ENCODE measurements around the gene HK2.
"Not testable (repeated sequence)": the region's sequence is repeated elsewhere in the genome, so short reads cannot be mapped to it uniquely, and the experiment has no call there.

The HK2 gene

DNA sequence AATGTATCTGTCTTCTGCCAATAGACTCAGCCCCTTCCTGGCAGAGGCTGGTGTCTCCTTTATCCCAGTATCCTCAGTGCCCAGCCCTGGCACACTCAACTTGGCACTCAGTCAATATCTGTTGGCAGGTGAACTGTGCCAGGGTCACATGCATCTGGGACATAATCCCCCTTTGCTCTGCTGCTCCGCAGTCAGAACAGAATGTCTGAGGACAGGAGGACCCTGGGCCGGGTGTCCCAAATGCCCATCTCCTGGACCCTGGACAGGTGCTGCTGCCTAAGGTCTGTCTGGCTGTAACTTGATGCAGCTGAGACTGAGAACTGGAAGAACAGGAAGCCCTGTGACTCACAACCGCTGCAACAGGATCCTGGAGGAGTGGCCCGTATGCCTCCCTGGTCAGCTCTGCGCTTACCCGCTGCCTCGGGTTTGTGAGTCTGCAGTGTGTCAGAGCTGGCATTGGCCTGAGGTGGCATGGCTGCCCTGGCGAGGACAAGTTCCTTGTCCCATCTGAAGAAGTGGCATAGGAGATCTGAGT lies 11.4 kb downstream of the HK2 start:
- H3K4me3 ChIP-seq (ENCODE audit: low read length) = no peak overlapping the region
- no peak for TF ChIP-seq ZNF274 (IDR thresholded peaks at IDR 0.05; ENCODE audit: low read depth, low read length)

GRCh38 chr2:74845991-74846390 lies 12.1 kb downstream of the HK2 start:
- no peak overlapping the region for H3K4me3 ChIP-seq (ENCODE audit: low read length)
- no peak for TF ChIP-seq ZNF274 (IDR thresholded peaks at IDR 0.05; ENCODE audit: low read depth, low read length)

DNA sequence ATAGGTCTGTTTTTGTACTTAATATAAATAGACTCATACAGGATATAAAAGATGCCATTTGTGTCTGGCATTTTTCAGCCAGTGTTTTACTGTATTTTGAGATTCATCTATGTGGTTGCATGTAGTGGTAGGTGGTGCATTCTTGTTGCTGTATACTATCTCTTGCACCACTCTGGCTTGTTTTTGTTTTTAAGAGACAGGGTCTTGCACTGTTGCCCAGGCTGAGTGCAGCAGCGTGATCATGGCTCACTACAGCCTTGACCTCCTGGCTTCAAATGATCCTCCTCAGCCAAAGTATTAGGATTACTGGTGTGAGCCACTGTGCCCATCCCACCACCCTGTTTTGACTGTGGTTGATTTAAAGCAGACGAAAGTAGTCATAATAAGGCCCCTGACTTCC lies 12.6 kb downstream of the HK2 start:
- H3K4me3 ChIP-seq (ENCODE audit: low read length) = no peak overlapping the region
- TF ChIP-seq ZNF274 (IDR thresholded peaks at IDR 0.05; ENCODE audit: low read depth, low read length) = no peak

DNA sequence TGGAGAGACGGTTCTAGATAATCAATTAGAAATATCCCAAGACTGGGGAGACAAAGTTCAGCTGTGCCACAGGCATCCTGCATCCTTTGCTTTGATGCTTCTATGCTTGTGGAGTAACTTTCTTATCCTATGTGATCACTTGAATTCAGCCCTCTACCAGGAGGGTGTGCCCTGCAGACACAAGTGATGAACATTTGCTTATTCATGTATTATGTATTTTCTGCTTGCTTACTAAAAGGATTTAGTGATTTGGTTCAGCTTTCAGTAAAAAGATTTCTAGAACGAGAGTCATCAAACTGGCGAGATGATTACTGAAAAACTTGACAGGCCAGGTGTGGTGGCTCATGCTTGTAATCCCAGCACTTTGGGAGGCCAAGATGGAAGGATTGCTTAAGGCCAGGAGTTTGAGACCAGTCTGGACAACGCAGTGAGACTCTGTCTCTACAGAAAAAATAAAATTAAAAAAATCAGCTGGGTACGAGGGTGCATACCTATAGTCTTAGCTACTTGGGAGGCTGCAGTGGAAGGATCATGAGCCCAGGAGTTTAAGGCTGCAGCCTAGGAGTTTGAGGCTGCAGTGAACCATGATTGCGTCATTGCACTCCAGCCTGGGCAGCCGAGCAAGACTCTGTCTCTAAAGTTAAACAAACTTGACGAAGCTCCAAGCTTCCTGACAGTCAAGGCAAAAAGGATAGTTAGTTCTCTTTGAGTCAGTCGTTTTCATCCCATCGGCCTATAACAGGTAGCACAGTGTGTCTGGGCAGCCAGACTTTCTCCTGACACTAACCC lies 13.3 kb downstream of the HK2 start:
- no peak for TF ChIP-seq ZNF274 (IDR thresholded peaks at IDR 0.05; ENCODE audit: low read depth, low read length)
- H3K4me3 ChIP-seq (ENCODE audit: low read length) = no peak overlapping the region

DNA sequence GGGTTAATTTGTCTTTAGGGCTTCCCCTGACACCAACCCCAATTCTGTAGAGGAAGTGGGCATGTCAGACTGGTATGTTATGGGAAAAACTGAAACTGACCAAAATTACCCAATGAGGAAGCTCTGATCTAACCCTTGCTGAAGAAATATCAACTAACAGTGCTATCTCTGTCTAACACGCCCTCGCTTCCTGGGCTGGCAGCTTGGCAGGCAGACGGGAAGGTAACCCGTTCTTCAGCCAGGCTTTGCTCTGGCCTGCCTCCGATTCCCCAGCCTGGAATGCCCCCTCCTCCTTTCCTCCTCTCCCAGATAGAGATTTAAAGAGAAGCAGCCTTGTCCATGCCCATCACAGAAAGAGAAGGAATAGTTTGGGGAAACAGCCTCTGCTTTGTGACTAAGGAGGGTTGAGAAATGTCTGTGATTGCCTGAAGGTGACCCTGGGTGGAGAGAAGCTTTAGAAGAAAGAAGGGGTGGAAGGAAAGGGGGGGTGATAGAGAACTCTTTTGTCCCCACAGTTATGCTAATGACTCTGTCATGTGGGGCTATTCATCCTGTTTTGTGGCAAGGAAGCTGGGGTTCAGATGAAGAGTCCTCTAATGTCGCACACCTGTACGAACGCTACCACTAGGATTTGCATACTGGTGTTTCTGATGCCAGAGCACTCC lies 15.4 kb downstream of the HK2 start:
- TF ChIP-seq ZNF274 (IDR thresholded peaks at IDR 0.05; ENCODE audit: low read depth, low read length) = no peak
- peak overlapping the region; percentile 57; the same call in 1 of the 2 replicates for H3K4me3 ChIP-seq (ENCODE audit: low read length)

DNA sequence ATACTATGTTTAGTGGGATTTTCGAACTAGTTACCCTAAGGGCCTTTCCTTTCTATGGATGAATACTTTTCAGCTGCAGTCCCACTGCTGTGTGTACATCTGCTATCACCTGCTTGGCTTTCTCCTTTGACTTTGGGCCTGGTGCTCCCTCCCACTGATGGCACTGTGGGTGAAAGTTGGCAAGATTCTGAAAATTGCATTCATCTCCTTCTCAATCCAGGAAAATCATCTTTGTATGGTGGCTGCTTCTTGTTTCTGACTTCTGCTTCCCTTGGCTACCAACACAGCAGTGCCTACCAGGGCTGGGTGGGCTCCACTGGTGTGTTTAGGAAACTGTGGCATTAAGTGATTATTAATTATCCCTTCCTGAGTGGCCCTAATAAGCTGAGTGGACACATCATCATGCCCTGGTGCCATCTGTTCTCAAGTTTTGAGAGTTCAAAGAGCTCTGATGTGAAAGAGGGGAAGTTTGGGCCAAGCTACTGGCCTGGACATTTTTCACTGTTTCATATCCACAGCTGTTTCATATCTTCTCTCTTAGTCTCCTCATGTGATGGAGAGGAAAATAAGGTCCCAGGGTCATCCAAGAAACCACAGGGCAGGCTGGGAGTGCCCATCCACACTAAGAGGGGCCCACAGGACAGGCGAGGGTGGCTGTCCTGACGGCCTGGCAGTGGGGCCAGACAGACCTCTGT lies 16.7 kb downstream of the HK2 start:
- TF ChIP-seq ZNF274 (IDR thresholded peaks at IDR 0.05; ENCODE audit: low read depth, low read length) = no peak

GRCh38 chr2:74851191-74851566 lies 17.3 kb downstream of the HK2 start:
- no peak for TF ChIP-seq ZNF274 (IDR thresholded peaks at IDR 0.05; ENCODE audit: low read depth, low read length)
- no peak overlapping the region for H3K4me3 ChIP-seq (ENCODE audit: low read length)

More for the DNA sequence above, 16.7 kb downstream of the HK2 start:
- H3K4me3 ChIP-seq (ENCODE audit: low read length) = no peak overlapping the region; the same call in 1 of the 2 replicates

GRCh38 chr2:74853360-74853759 lies 19.4 kb downstream of the HK2 start:
- H3K4me3 ChIP-seq (ENCODE audit: low read length) = not testable (repeated sequence)

DNA sequence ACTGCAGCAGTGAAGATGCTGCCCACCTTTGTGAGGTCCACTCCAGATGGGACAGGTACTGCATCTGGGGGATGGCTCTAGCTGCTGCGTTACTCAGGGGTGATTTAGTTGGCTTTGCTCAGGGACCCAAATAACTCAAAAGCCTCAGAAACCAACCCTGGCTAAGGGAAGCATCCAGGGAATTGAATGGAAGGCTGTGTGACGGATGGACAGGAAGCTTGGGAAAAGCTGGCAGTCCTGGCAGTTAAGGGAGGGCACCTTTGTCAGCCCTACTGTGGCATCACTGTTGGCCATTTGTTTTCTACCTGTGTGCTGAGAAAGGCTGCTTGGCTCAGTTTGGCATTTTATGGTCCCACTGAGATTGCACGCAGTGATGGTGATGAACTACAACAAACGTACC lies 20.5 kb downstream of the HK2 start:
- no peak for TF ChIP-seq ZNF274 (IDR thresholded peaks at IDR 0.05; ENCODE audit: low read depth, low read length)
- no peak overlapping the region for H3K4me3 ChIP-seq (ENCODE audit: low read length)

GRCh38 chr2:74855114-74855707 lies 21.3 kb downstream of the HK2 start:
- not testable (repeated sequence) for H3K4me3 ChIP-seq (ENCODE audit: low read length)

GRCh38 chr2:74856004-74856578 lies 22.2 kb downstream of the HK2 start:
- TF ChIP-seq ZNF274 (IDR thresholded peaks at IDR 0.05; ENCODE audit: low read depth, low read length) = no peak
- H3K4me3 ChIP-seq (ENCODE audit: low read length) = no peak overlapping the region

DNA sequence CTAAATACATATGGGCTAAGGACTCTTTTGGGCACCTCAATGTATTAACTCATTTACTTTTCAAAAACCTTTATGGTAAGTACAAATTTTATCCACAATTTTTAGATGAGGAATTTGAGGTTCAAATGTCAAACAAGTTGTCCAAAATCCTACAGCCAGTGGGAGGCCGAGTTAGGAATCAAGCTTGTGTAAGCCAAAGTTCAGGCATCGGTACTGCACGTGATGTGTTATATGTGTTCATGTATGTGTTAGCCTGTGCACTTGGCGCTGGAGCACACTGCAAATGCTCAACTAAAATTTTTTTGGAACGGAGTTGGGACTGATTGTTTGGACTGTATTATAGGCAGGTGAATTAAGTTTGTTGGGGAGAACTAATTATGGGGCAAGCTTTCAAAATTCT lies 22.7 kb downstream of the HK2 start:
- no peak overlapping the region for H3K4me3 ChIP-seq (ENCODE audit: low read length)
- no peak for TF ChIP-seq ZNF274 (IDR thresholded peaks at IDR 0.05; ENCODE audit: low read depth, low read length)

DNA sequence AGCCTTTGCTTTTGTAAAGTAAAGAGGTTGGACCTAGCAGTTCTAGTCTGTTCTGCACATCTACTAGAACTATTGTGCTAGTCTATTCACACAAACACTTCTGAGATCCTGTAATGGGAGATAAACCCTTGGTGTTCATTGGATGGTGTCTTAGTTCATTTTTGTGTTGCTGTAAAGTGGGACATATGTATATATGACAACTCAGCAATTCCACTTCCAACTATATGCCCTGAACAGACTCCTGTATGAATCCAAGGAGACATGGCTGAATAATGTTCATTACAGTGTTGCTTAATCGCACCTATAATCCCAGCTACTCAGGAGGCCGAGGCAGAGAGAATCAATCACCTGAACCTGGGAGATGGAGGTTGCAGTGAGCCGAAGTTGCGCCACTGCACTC lies 23.3 kb downstream of the HK2 start:
- no peak for TF ChIP-seq ZNF274 (IDR thresholded peaks at IDR 0.05; ENCODE audit: low read depth, low read length)
- no peak overlapping the region for H3K4me3 ChIP-seq (ENCODE audit: low read length)

GRCh38 chr2:74857725-74858124 lies 23.8 kb downstream of the HK2 start:
- H3K4me3 ChIP-seq (ENCODE audit: low read length) = no peak overlapping the region
- TF ChIP-seq ZNF274 (IDR thresholded peaks at IDR 0.05; ENCODE audit: low read depth, low read length) = no peak
